SK-N-SH treated with all-trans-retinoic acid at 6 μM for 48 hours (cell line): ENCODE data around the gene ST14.

Experiments
- ESRRG ChIP-seq: fragments of 250-450 bp; sonication (Bioruptor Pico); IDR thresholded peaks from 2 replicates; pipeline ENCODE4 v1.6.1; 2021; ENCODE audit warnings: mild to moderate bottlenecking
- ZFP30 ChIP-seq: fragments of 450-650 bp; formaldehyde crosslinking; IDR thresholded peaks from 2 replicates; pipeline ENCODE4 v1.5.0; 2022; ENCODE audit warnings: mild to moderate bottlenecking, moderate library complexity
- ZNF8 ChIP-seq: fragments of 450-650 bp; formaldehyde crosslinking; IDR thresholded peaks from 2 replicates; pipeline ENCODE4 v1.5.0; 2020; ENCODE audit warnings: mild to moderate bottlenecking, moderate library complexity

DNA sequence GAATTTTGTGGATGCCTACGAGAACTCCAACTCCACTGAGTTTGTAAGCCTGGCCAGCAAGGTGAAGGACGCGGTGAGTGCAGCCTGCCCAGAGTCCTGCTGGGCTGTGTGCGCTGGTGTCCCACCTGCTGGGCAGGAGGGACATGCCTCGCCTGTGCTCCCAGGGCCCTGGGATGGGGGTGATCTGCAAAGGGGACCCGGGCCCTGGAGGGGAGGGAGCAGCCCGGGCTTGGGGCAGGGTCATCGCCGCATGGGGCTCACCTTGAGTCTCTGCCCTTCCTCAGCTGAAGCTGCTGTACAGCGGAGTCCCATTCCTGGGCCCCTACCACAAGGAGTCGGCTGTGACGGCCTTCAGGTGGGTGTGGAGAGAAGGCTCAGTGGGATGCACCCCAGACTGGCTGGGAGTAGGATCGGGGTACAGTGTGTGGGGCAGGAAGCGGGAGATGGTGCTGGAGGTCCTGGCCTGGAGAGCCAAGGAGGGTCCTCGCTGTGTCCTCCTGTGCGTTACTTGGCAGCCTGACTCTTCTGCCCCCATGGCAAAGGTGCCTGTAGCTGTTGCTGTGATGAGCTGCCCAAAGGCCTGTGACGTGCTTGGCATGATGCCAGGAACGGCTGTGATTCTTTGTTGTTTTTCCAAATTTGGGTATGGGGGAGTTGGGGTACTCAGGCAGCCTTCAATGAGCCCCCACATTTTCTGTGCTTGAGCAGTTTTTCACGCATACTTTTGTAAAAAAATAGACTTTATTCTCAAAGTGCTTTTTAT lies 29.2 kb downstream of the ST14 start:
- TF ChIP-seq ZNF8 (CRISPR knock-in tag) (no peak), ESRRG (no peak), ZFP30 (CRISPR knock-in tag) (no peak)
